ENCODE results near the gene SCRN2.
A peak's percentile ranks its signal among the peaks of the same experiment; 100 is the strongest.

Gene SCRN2

DNA sequence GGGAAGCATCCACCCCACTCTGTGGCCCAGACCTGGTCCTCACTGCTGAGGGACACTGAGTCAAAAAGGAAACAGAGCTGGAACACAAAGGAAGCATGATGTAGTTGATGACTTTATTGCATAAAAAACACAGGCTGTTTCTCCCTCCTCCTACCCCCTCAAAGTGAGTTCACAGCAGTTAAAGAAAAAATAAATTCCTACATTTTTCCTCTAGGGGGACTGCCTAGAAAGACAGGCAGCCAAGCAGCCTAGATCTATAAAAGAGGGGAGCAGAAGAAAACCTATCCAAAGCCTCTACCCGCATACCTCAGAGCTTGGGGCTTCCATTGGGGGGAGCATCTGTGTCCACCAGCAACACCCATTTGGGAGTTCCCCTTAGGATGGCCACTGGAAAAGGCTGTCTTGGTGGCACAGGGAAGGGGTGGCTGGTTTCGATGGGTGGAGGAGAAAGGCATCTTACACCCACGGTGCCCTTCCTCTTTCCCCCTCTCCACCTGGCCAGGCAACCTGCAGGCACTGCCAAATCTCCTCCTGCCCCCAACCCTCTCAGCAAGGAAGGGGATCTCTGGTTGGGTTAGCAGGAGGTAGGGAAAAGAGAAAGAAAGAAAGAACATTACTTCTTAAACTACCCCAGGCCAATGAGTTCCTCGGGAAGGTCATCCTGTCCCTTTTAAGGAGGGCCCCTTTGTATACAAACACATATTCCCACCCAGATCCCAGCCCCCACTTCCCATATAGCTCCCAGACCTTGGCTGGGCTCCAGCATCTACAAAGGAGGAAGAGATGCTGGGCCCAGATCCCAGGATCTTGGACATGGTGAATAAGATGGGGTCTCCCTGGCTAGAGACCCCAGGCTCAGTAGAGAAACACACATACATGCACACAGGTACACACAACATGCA is 4.0 kb upstream of the SCRN2 start:
- TF ChIP-seq, protein P1, sequence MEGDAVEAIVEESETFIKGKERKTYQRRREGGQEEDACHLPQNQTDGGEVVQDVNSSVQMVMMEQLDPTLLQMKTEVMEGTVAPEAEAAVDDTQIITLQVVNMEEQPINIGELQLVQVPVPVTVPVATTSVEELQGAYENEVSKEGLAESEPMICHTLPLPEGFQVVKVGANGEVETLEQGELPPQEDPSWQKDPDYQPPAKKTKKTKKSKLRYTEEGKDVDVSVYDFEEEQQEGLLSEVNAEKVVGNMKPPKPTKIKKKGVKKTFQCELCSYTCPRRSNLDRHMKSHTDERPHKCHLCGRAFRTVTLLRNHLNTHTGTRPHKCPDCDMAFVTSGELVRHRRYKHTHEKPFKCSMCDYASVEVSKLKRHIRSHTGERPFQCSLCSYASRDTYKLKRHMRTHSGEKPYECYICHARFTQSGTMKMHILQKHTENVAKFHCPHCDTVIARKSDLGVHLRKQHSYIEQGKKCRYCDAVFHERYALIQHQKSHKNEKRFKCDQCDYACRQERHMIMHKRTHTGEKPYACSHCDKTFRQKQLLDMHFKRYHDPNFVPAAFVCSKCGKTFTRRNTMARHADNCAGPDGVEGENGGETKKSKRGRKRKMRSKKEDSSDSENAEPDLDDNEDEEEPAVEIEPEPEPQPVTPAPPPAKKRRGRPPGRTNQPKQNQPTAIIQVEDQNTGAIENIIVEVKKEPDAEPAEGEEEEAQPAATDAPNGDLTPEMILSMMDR (conservative IDR thresholded peaks at IDR 0.05), result peak; percentile 58
- peak overlapping the region; percentile 79 for H3K27ac ChIP-seq

GRCh38 chr17:47844227-47844626 is 3.2 kb upstream of the SCRN2 start:
- TF ChIP-seq, protein P1 (conservative IDR thresholded peaks at IDR 0.05), result no peak
- peak overlapping the region; percentile 79 for H3K27ac ChIP-seq

- H3K27ac ChIP-seq, result peak overlapping the region; percentile 79
- TF ChIP-seq, protein P1 (conservative IDR thresholded peaks at IDR 0.05), result peak; percentile 63
Measured at GRCh38 chr17:47843391-47843730, 2.3 kb upstream of the SCRN2 start.

DNA sequence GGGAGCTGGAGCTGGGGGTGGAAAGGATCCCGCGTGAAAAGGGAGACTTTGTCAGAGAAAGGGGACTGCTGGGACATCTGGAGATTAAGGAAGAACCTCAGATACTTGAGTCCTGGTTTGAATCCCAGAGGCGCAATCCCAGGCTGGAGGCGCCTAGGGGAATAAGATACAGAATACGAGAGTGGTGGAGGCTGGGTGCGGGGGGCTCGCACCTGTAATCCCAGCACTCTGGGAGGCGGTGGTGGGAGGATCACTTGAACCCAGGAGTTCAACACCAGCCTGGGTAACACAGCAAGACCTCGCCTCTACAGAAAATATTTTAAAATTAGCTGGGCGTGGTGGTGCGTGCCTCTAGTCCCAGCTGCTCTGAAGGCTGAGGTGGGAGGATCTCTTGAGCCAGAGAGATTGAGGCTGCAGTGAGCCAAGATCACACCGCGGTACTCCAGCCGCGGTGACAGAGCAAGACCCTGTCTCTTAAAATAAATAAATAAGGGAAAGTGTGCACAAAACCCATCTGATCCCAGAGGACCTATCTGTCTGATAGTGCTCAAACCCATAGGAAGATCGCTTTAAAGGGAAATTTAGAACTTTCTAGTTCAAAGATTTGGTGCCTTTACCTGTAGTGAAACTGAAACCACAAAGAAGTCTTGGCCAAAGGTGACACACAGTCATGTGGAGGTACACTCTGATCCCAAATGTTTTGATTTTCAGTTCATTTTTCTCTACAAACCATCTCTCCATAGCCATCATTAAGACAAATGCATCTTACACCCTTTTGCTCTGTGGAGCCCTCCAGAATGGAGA is 617 bp upstream of the SCRN2 start:
- TF ChIP-seq, protein P1 (conservative IDR thresholded peaks at IDR 0.05), result no peak; the same call in none of the 2 replicates
- peak overlapping the region; percentile 79 for H3K27ac ChIP-seq

DNA sequence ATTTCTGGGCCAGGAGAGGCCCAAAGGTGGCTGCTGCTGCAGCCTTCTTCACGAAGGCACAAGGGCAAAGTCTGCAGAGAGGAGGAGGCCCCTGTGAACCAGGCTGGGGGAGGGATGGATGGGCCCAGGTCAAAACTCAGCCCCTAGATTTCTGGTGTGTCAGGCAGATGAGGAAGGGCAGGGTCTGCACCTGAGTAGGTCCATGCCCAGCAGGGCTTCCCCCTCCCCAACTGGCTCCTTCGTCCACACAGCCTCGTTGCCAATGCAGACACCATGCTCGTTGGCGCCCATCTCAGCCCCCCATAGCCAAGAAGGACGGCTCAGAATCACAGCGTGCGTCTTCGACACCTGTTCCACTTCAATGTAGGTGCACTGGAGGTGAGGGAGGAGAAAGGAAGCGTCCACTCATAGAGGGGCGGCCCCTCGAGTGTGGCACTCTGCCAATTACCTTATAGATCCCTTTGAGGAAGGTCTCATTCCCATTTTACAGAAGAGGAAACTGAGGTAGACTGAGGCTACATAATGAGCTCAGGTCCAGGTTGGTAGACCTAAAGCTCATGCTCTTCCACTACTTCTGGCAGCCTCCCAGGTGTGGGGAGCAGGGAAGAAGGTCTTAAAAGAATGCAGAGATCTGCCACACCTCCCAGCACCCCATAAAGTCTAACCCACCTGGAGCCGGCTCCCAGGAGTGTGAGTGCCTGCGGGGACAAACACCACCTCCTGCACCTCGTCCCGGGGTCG is 902 bp downstream of the SCRN2 start:
- peak overlapping the region; percentile 79; the same call in 1 of the 2 replicates for H3K27ac ChIP-seq
- TF ChIP-seq, protein P1 (conservative IDR thresholded peaks at IDR 0.05), result no peak

DNA sequence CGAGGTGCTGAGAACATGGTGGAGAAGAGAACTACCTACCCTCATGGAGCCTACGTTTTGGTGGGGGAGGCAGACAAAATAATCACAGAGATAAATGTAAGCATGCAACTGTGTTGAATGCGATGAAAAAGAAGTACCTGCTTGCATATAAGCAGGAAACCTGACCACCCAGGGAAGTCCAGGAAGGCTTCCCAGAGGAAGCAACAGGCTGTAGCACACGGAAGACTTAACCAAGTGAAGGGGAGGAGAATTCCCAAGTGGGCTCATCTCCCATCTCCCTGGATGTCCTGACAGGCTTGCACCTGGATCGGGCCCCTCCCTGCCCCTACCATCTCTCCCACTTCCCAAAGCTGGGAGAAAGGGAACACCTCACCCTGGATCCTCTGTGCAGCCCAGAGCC is 2.0 kb downstream of the SCRN2 start:
- TF ChIP-seq, protein P1 (conservative IDR thresholded peaks at IDR 0.05), result no peak
- no peak overlapping the region for H3K27ac ChIP-seq

GRCh38 chr17:47838636-47839035 is 2.4 kb downstream of the SCRN2 start:
- TF ChIP-seq, protein P1 (conservative IDR thresholded peaks at IDR 0.05), result no peak
- H3K27ac ChIP-seq, result no peak overlapping the region
